Stimulated activated CD4-positive, alpha-beta T cell treated with anti-CD3 and anti-CD28 coated beads, TNF-alpha, amount 100 ng/mL, for 48 hours (primary cell): Measurements from ENCODE around the gene PCDH10.

Source experiments
- DNase-seq, 3 donors: peaks; one replicate each; pipeline ENCODE4 v3.0.0-alpha.2; 2020; ENCODE audit warnings: low read depth in 3 of 3

PCDH10 gene

GRCh38 chr4:133148690-133149363 is at the start of gene PCDH10:
Gene PCDH10 (plus strand): TSS chr4:133149294. CDS start chr4:133150141, 847 bp downstream.
- peak in 2 of 3 donors; percentile 28 to 40 for DNase-seq

- no peak for DNase-seq
Measured at GRCh38 chr4:133102043-133102442, 47.1 kb upstream of the PCDH10 start.

GRCh38 chr4:133102612-133103409 is 46.3 kb upstream of the PCDH10 start:
- no peak for DNase-seq

GRCh38 chr4:133112641-133113040 is 36.5 kb upstream of the PCDH10 start:
- no peak for DNase-seq

GRCh38 chr4:133124746-133125145 is 24.3 kb upstream of the PCDH10 start:
- no peak for DNase-seq

GRCh38 chr4:133127500-133127899 is 21.6 kb upstream of the PCDH10 start:
- no peak for DNase-seq

GRCh38 chr4:133129237-133129636 is 19.9 kb upstream of the PCDH10 start:
- no peak for DNase-seq

GRCh38 chr4:133130171-133130570 is 18.9 kb upstream of the PCDH10 start:
- DNase-seq = no peak

- DNase-seq = no peak
Measured at GRCh38 chr4:133131829-133132460, 17.1 kb upstream of the PCDH10 start.

GRCh38 chr4:133136833-133137232 is 12.3 kb upstream of the PCDH10 start:
- no peak for DNase-seq

- DNase-seq = no peak
Measured at GRCh38 chr4:133137571-133137970, 11.5 kb upstream of the PCDH10 start.

GRCh38 chr4:133143775-133144430 is 5.2 kb upstream of the PCDH10 start:
- DNase-seq = no peak

- DNase-seq = no peak
Measured at GRCh38 chr4:133145241-133145640, 3.9 kb upstream of the PCDH10 start.

- no peak for DNase-seq
Measured at GRCh38 chr4:133145758-133146573, 3.1 kb upstream of the PCDH10 start.

- no peak for DNase-seq
Measured at GRCh38 chr4:133146574-133147241, 2.4 kb upstream of the PCDH10 start.

GRCh38 chr4:133147286-133147821 is 1.7 kb upstream of the PCDH10 start:
- DNase-seq = no peak

- no peak for DNase-seq
Measured at GRCh38 chr4:133147921-133148689, 989 bp upstream of the PCDH10 start.

GRCh38 chr4:133149364-133149695 is 236 bp downstream of the PCDH10 start:
- DNase-seq = no peak

GRCh38 chr4:133149932-133150471 is 908 bp downstream of the PCDH10 start:
- DNase-seq = no peak
